A673 (cell line): Measurements from ENCODE around the gene RAB23.

Experiments used
- EZH2 ChIP-seq: fragments of 200-600 bp; sonication (generic); IDR thresholded peaks from 2 replicates; pipeline ENCODE4 v1.6.1; 2017; ENCODE audit warnings: borderline replicate concordance, low read depth, mild to moderate bottlenecking, mixed read lengths, antibody characterized with exemption, low read length; ENCODE audit not compliant: poor library complexity, severe bottlenecking
- TF ChIP-seq, protein P1 (sequence below): fragments of 300-800, 200-600 bp; sonication (generic); conservative IDR thresholded peaks from 2 replicates; pipeline ENCODE4 v1.5.1; 2017; ENCODE audit warnings: low read depth, mild to moderate bottlenecking, antibody characterized with exemption, low read length, moderate library complexity, mixed read lengths

DNA sequence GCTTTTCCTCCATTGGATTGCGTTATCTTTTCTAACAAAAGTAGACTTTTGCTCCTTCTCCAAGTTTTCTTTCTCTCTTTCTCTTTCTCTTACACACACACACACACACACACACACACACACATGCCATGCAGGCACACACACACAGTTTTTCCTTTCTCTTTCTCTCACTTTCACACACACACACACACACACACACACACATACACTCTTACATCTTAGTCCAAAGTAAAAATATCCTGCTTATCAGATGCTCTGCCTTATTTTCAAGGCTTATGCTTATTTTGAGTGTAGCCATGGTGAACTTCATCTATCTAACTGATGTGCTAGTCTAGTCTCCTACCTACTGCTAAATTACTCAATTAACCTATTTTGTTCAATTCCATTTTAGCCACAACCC is 34.4 kb upstream of the RAB23 start:
- TF ChIP-seq, protein P1, sequence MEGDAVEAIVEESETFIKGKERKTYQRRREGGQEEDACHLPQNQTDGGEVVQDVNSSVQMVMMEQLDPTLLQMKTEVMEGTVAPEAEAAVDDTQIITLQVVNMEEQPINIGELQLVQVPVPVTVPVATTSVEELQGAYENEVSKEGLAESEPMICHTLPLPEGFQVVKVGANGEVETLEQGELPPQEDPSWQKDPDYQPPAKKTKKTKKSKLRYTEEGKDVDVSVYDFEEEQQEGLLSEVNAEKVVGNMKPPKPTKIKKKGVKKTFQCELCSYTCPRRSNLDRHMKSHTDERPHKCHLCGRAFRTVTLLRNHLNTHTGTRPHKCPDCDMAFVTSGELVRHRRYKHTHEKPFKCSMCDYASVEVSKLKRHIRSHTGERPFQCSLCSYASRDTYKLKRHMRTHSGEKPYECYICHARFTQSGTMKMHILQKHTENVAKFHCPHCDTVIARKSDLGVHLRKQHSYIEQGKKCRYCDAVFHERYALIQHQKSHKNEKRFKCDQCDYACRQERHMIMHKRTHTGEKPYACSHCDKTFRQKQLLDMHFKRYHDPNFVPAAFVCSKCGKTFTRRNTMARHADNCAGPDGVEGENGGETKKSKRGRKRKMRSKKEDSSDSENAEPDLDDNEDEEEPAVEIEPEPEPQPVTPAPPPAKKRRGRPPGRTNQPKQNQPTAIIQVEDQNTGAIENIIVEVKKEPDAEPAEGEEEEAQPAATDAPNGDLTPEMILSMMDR, result no peak
- TF ChIP-seq EZH2, result no peak
